Osteoblast (primary cell): Measurements from ENCODE around the gene RAC2. TPM values are rescaled to one million over a fixed set of nuclear protein-coding genes. Genes with fewer than 3 reads are reported as not detected.
A peak's percentile ranks its signal among the peaks of the same experiment; 100 is the strongest.

Source experiments
- DNase-seq: peaks from one replicate; pipeline ENCODE4 v3.0.0; 2011; ENCODE audit warnings: low spot score, mixed read lengths; ENCODE audit not compliant: insufficient read length; ENCODE audit errors: missing footprints
- H2AFZ ChIP-seq: 2 replicates; pipeline ENCODE4 v1.6.0; 2011; ENCODE audit warnings: mild to moderate bottlenecking, low read length
- H3K27ac ChIP-seq: 2 replicates; pipeline ENCODE4 v1.5.1; 2011; ENCODE audit warnings: mild to moderate bottlenecking, low read depth, low read length, moderate library complexity
- H3K27me3 ChIP-seq: 2 replicates; pipeline ENCODE4 v1.6.0; 2012; ENCODE audit warnings: mild to moderate bottlenecking, control low read depth, inconsistent platforms, low read length, moderate library complexity; ENCODE audit not compliant: insufficient read depth
- H3K36me3 ChIP-seq: 2 replicates; pipeline ENCODE4 v1.5.1; 2011; ENCODE audit warnings: mild to moderate bottlenecking, low read length, control low read depth, moderate library complexity; ENCODE audit not compliant: insufficient read depth
- H3K4me1 ChIP-seq: 2 replicates; pipeline ENCODE4 v1.5.1; 2011; ENCODE audit warnings: mild to moderate bottlenecking, low read length, control low read depth, moderate library complexity; ENCODE audit not compliant: insufficient read depth
- H3K4me2 ChIP-seq: 2 replicates; pipeline ENCODE4 v1.6.0; 2011; ENCODE audit warnings: mild to moderate bottlenecking, low read length; ENCODE audit not compliant: insufficient read depth
- H3K4me3 ChIP-seq: fragments of 200-600 bp; sonication (generic); 3 replicates; pipeline ENCODE4 v1.5.1; 2012; ENCODE audit warnings: mild to moderate bottlenecking, low read length, inconsistent platforms; ENCODE audit not compliant: insufficient read depth
- H3K79me2 ChIP-seq: 2 replicates; pipeline ENCODE4 v1.6.0; 2012; ENCODE audit warnings: mild to moderate bottlenecking, low read length, control low read depth, inconsistent platforms; ENCODE audit not compliant: insufficient read depth
- H3K9me3 ChIP-seq: 2 replicates; pipeline ENCODE4 v1.5.1; 2011; ENCODE audit warnings: low read depth, low read length, control low read depth
- H4K20me1 ChIP-seq: 2 replicates; pipeline ENCODE4 v1.6.0; 2012; ENCODE audit warnings: mild to moderate bottlenecking, low read length, control low read depth; ENCODE audit not compliant: insufficient read depth
- total RNA-seq: library from RNA; depleted of rRNA; stranded (reverse); fragments of >200 nt; gene quantifications from 2 replicates; pipeline ENCODE4 v1.2.3, GENCODE V29; 2012
- TF ChIP-seq, protein P1 (sequence below): IDR thresholded peaks from 2 replicates; pipeline ENCODE4 v1.5.1; 2011; ENCODE audit warnings: mild to moderate bottlenecking, low read depth, low read length, moderate library complexity; ENCODE audit errors: extremely low read depth

The RAC2 gene
- total RNA-seq, 1 donor: 14.5 TPM

DNA sequence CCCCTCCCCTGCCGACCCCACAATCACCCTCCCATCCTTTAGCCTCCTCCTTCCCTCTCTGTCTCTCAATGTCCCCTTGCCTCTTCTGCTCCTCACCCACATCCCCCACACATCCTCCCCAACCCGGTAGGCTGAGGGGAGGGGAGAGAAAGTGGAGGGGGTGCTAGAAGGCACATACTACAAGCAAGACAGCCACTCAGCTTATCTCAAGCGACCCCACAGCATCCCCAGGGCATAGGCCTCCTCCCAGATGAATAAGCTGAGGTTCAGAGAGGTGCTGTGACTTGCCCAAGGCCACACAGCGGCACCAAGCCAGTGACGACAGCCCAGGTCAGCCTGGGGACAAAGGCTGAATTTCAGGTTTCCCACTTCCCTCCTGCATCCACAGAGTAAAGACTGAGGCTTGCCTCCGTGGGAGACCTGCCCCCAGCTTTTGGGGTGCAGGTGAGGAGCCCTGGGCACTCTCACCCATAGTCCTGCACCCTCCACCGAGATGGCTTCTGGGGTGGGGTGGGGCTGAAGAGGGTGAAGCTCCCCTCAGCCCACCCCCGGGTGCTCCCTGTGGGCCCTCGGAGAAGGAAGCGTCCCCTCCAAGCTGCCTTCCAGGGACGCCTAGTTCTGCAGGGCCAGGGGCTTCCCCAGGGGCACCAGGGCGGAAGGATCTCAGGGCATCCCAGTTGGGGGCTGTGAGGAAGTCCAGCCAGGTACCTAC is 511 bp downstream of the RAC2 start:
- TF ChIP-seq, protein P1, sequence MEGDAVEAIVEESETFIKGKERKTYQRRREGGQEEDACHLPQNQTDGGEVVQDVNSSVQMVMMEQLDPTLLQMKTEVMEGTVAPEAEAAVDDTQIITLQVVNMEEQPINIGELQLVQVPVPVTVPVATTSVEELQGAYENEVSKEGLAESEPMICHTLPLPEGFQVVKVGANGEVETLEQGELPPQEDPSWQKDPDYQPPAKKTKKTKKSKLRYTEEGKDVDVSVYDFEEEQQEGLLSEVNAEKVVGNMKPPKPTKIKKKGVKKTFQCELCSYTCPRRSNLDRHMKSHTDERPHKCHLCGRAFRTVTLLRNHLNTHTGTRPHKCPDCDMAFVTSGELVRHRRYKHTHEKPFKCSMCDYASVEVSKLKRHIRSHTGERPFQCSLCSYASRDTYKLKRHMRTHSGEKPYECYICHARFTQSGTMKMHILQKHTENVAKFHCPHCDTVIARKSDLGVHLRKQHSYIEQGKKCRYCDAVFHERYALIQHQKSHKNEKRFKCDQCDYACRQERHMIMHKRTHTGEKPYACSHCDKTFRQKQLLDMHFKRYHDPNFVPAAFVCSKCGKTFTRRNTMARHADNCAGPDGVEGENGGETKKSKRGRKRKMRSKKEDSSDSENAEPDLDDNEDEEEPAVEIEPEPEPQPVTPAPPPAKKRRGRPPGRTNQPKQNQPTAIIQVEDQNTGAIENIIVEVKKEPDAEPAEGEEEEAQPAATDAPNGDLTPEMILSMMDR: no peak
- H3K27ac ChIP-seq: peak overlapping the region; percentile 32
- peak; percentile 52 for DNase-seq
- H3K27me3 ChIP-seq: no peaks in the 10 kb centered on the region
- peak overlapping the region; percentile 81 for H3K4me3 ChIP-seq
- peak overlapping the region; percentile 92 for H3K4me2 ChIP-seq
- H3K79me2 ChIP-seq: peaks cover 11% of the 10 kb centered on the region
- peak overlapping the region; percentile 94 for H2AFZ ChIP-seq
- H3K36me3 ChIP-seq: peaks cover 9% of the 10 kb centered on the region
- peaks cover 27% of the 10 kb centered on the region for H3K4me1 ChIP-seq
- no peaks in the 10 kb centered on the region for H3K9me3 ChIP-seq
- no peaks in the 10 kb centered on the region for H4K20me1 ChIP-seq

DNA sequence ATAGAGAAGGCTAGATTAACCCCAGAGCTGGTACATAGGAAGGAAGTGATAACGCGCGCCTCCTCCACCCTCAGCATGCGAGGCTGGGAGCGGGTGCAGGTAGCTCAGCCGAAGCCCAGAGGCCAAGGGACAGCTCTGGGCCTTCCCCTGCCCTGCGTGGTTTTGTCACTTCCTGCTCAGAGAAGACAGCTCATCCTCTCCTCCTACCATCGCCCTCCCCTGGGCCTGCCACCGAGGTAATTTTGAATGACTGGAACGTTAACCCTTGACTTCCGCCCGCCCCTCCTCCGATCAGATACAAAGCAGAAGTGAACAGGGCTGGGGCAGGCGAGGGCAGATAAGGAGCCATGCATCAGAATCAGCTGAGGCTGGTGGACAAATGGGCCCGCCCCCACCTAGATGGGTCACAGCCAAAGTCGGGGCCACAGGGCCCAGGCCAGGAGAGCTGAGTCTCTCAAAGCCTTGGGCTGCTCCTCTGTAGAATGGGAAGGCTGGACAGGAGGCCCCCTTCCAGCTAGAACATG is 1.6 kb downstream of the RAC2 start:
- Histone ChIP-seq H2AFZ (peak overlapping the region; percentile 62), H3K79me2 (peaks cover 11% of the 10 kb centered on the region), H4K20me1 (no peaks in the 10 kb centered on the region), H3K27ac (peak overlapping the region; percentile 24), H3K27me3 (no peaks in the 10 kb centered on the region), H3K4me2 (peak overlapping the region; percentile 92), H3K9me3 (no peaks in the 10 kb centered on the region), H3K4me1 (peaks cover 27% of the 10 kb centered on the region), H3K36me3 (peaks cover 9% of the 10 kb centered on the region), H3K4me3 (peak overlapping the region; percentile 42)
- TF ChIP-seq, protein P1: no peak
- DNase-seq: peak; percentile 91

DNA sequence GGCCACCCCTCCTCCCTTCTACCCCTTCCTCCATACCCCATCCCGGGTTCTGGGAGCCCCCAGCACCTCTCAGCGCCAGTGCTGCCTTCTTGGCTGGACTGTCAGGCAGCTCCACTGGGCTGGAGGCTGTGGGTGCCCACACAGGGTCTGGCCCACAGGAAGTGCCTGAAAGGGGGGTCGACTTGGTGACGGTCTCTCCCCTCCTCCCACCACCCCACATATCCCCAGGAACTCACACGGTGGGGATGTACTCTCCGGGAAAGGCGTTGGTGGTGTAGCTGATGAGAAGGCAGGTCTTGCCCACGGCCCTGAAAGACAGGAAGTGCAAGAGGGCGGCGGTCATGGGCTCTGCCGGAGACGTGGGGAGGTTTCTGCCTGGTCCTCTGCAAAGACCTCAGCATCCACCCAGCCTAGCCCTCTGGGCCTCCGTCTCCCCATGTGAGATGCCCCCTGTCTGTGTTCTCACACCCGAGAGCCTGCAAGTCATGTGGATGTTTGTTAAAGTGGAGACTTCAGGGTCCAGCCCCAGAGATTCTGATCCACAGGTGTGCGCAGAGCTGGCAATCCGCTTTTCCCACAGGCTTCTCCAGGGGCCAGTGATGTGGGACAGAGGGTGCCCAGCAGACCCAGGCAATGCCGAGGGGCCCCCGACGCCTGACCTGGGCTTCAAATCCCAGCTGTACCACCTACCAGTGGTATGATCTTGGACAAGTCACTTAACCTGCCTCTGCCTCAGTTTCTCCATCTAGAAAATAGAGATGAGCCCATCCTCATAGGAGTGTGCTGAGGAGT is 2.5 kb downstream of the RAC2 start:
- Histone ChIP-seq H3K27me3 (no peaks in the 10 kb centered on the region), H3K79me2 (peaks cover 11% of the 10 kb centered on the region), H3K4me1 (peaks cover 27% of the 10 kb centered on the region), H3K36me3 (peaks cover 9% of the 10 kb centered on the region), H3K4me3 (no peak overlapping the region), H3K27ac (no peak overlapping the region), H3K9me3 (no peaks in the 10 kb centered on the region), H4K20me1 (peaks cover 1% of the 10 kb centered on the region), H2AFZ (no peak overlapping the region), H3K4me2 (no peak overlapping the region)
- TF ChIP-seq, protein P1: no peak
- peak; percentile 77 for DNase-seq

DNA sequence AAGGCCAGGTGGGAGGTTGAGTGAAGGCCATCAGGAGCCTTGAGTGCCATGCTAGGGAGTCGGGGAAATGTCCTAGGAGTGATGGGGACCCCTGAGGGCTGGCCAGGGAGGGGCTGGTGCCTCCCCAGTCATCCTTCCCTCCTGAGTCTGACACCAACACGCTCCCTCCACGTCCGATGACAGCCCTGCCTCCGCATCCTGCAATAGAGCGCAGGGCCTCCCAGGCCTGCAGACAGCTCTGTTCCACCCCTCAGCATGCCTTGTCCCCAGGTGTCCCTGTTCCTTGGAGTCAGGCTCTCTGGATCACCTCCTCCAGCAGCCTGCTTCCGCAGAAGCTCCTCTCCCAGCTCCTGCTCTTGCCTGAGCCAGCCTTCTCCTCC is 3.1 kb downstream of the RAC2 start:
- Histone ChIP-seq H3K79me2 (peaks cover 11% of the 10 kb centered on the region), H3K4me2 (no peak overlapping the region), H3K4me1 (peaks cover 27% of the 10 kb centered on the region), H4K20me1 (peaks cover 6% of the 10 kb centered on the region), H3K27me3 (no peaks in the 10 kb centered on the region), H3K9me3 (no peaks in the 10 kb centered on the region), H2AFZ (no peak overlapping the region), H3K36me3 (peaks cover 9% of the 10 kb centered on the region), H3K4me3 (no peak overlapping the region), H3K27ac (no peak overlapping the region)
- peak; percentile 63 for DNase-seq
- TF ChIP-seq, protein P1: no peak
